Medulla oblongata (tissue), 1 donor: ENCODE results near the gene CFAP251.
A peak's percentile ranks its signal among the peaks of the same experiment; 100 is the strongest.

ENCODE experiments used
- DNase-seq: peaks from one replicate; pipeline ENCODE4 v3.0.0-alpha.2; 2015; ENCODE audit errors: extremely low spot score

CFAP251 gene

DNA sequence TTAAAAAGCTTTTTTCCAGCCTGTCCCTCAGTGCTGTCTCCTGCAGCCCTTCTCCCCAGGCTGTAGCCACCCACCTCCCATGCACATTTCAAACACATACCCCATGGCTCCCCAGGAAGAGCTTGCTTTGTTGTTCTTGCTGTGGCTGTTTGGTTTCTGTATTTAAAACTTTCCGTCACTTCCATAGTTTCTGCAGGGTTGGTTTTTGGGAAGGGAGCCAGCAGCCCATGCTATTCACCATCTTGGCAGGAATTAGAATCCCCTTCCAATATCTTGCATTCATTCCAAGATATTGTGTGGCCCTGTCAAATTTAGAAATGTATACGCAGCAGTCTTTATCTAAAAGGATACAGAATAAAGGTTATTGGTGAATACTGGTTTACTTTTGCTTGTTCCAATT is 29.6 kb downstream of the CFAP251 start:
- DNase-seq, result no peak

GRCh38 chr12:121949648-121950397 is 31.4 kb downstream of the CFAP251 start:
- DNase-seq, result no peak

DNA sequence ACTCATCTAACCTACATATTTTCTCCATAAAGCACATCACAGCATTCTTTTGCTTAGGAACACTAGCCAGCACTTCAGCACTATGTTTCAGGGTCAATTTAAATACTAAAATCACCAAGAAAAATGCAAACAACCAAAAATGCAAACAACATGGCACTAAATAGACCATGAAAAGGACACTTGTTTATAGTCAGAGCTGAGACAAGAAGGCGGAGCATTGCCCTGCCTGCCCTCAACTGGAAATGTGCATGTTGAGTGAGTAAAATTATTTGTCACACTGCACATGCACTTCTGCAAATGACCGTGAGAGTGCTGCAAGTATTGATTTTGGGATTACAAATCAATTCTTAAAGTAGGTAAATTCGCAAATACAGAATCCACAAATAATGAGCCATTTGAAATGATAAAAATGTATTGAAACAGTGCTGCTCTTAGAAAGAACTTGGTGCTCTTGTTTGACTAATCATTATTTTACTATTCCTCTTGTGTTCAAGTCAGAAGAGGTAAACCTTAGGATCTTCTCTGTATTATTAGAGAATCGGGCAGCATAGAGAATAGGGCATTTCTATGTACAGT is 34.8 kb downstream of the CFAP251 start:
- no peak for DNase-seq

DNA sequence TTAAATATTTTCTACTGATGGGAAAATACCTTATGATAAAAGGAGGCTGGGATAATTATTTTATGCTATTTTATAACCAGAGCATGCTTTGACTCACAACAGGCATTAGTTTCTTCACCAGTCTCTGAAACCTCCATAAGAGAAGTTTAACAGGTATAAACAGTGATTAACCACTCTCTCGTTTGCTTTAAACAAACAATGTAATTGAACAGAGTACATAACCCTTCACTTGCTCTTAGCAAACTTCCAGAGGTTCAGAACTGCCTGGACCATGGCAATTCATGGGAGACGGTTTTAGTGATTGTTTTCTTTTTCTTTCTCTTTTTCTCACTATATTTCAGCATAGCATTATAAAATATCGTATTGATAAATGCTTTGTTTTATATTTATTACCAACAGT is 35.3 kb downstream of the CFAP251 start:
- DNase-seq, result no peak

DNA sequence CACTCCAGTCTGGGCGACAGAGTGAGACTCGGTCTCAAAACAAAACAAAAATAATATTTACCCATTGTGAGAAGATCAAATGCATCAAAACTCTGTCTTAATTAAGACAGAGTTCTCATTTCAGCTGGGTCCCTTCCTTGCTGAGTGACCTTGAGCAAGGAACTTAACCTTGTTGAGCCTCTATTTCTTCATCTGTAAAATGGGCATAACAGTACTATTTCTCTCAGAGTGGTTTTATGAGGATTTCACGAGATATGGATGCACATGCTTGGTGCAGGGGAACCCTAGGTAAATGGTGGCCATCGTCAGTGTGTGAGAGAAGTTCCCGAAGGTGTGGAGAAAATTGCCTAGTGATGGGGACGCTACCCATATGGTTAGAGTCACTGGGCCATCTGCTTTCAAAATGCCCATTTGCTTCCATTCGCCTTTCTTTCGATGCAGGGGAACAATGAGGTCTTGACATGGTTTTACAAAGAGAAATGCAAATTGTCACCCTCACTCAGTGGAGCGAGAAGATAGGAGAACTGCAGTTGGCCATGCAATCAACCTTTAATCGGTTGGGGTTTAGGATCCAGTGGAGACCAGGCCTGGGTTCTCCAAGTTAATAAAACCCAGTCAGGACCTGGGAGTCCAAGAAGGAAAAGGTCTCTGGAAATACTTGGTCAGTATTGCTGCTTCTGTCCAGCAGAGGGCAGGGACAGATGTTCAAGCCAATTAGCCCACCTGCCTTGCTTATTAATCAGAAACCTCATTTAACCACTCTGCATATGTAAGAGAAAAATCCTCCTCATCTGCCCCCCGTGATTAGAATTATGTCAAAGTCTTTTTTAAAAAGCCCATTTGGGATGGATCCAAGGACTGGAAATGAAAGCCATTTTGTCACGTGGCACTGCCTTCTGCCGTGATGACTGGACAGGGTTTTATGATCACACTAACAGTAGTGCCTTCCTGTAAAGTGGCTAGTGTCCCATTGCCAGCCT is 37.2 kb downstream of the CFAP251 start:
- peak; percentile 22 for DNase-seq

DNA sequence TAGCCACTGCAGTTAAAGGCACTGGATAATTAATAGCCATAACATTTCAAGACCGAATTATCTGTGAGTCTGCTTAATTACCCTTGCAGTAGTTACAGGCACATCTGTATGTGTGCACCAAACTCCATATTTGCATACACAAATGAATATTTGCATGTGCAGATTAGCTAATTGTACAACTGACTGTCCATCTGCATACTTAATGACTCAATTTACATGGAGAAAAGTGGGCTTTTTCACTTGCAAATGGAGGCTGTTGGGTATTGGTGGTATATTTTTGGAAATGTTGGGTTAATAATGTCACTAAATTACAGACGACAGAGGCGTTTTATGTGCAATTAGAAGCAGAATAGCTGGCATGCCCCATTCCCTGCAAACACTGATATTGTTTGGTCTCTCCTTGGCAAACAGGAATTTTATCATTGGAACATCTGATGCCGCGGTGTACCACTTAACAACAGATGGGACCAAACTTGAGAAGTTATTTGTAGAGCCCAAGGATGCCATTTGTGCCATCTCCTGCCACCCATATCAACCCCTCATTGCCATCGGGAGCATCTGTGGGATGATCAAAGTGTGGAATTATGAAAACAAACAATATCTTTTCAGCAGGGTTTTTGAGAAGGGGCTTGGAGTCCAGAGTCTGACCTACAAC is 39.6 kb downstream of the CFAP251 start:
- no peak for DNase-seq

DNA sequence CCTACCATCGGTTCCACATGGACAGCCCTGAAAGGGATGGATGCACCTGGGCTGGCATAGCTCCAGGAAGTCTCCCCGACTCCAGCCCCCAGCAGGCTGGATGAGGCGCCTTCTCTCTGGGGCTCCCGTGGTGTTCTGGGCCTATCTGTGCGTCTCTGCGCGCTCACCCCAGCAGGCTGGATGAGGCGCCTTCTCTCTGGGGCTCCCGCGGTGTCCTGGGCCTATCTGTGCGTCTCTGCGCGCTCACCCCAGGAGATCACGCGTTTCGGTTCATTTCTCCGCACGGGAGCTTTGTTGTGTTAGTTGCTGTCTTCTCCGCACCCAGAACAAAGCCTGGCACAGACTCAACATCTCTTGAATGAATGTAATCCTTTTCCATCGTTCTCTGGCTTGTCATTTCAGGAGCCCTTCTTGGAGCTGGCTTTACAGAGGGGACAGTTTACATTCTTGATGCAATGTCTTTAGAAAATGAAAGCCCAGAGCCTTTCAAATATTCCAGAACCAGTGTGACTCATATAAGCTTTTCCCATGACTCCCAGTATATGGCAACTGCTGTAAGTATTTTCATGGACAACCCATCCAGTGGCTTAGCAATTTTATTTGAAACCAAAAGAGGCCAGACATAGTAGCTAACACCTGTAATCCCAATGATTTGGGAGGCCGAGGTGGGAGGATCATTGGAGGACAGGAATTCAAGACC is 40.3 kb downstream of the CFAP251 start:
- DNase-seq, result no peak

- DNase-seq, result no peak
Observed at GRCh38 chr12:121960541-121960940, 42.1 kb downstream of the CFAP251 start.

- DNase-seq, result no peak
Observed at GRCh38 chr12:121961195-121961879, 42.9 kb downstream of the CFAP251 start.

- DNase-seq, result no peak
Observed at GRCh38 chr12:121963341-121964018, 45.1 kb downstream of the CFAP251 start.

GRCh38 chr12:121964813-121965643 is 46.6 kb downstream of the CFAP251 start:
- DNase-seq, result no peak

GRCh38 chr12:121966959-121967358 is 48.6 kb downstream of the CFAP251 start:
- DNase-seq, result no peak

GRCh38 chr12:121968876-121969275 is 50.5 kb downstream of the CFAP251 start:
- DNase-seq, result peak; percentile 61

DNA sequence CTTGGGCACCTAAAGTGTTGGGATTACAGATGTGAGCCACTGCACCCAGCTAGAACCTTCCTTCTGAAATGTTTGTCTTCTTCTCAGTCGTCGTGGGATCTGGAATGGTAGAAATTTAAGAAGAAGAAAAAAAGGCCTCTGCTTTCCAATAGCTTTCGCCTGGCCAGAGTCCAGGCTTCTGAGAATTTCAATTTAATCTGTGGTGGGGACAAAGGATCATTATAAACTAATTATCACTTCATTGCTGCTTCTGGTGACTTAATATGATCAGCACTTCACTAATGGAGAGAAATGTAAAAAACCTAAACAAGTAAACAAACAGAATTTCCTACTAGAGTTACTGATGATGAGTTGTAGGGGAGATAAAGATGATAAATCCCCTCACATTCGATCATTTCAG is 51.3 kb downstream of the CFAP251 start:
- no peak for DNase-seq

DNA sequence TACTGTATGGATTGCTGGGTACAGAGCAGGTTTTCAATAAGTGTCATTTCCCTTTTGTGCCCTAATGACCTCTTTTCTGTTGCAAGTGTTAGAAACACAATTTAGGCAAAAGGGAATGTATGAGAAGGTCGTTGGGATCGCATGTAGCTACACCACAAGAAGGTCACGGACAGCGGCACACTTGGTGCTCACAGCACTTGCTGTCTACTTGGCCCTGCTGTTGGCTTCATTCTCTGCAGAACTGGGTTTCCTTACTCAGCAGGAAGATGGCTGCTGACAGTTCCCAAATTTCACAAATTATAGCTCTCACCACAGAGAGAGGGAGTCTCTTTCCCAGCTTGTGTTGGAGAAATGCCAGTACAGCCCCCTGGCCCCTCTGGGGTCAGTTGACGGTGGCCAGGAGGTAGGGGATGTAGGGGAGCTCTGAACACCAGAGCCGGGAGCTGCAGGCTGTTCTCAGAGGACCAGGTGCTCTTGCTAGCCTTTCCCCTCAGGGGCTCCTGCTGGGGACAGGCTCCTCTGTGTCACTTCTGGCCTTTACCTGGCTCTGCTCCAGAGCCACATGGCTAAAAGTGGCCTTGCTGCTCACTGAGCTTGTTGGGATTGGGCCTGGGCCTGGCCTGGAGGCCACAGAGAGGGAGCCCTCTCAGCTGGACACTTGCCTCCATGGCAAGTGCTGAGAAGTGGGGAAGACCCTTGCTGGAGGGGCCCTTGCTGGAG is 52.3 kb downstream of the CFAP251 start:
- no peak for DNase-seq

DNA sequence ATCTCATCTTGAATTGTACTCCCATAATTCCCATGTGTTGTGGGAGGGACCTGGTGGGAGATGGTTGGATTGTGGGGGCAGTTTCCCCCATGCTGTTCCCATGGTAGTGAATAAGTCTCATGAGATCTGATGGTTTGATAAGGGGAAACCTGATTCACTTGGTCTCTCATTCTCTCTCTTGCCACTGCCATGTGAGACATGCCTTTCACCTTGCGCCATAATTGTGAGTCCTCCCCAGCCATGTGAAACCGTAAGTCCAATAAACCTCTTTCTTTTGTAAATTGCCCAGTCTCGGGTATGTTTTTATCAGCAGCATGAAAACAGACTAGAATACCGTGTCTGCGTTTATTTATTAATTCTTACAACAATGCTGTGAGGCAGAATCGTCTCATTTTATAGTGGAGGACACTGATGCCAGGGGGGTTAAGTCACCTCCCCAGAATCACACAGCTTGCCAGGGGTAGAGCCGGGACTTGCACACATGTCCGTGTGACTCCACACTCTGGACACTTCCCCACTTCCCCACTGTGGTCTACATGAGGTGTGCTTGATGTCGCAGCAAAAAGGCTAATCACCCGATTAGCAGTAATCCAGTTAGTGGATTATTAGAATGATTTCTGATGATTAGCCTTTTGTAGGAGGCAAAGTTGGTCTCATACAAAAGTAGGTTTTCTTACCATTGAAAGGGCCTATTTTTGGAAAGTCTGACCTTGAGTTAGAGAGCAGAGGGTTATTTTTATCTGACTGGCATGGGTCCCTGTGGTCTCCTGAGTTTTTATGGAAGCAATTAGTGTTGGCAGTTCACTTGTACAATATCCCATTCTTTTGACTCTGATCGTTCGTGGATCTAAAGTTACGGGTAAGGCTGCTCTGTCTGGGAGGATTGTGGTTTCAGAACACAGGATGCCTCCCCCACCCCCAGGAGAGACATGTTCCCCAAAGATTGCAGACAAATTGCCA is 55.9 kb downstream of the CFAP251 start:
- no peak for DNase-seq

GRCh38 chr12:121975021-121975420 is 56.6 kb downstream of the CFAP251 start:
- no peak for DNase-seq
